Limb (tissue), 2 donors: ENCODE measurements around the gene NFASC.

ENCODE experiments used
- DNase-seq, 2 donors: peaks; one replicate each; pipeline ENCODE4 v3.0.0-alpha.2; 2016; ENCODE audit errors: extremely low spot score in 2 of 2

NFASC gene

GRCh38 chr1:204958317-204959307 lies 88.0 kb downstream of the NFASC start:
- DNase-seq: no peak

GRCh38 chr1:204959374-204959773 lies 88.7 kb downstream of the NFASC start:
- DNase-seq: no peak

- no peak for DNase-seq
Measured at GRCh38 chr1:204959836-204960235, 89.2 kb downstream of the NFASC start.

- no peak for DNase-seq
Measured at GRCh38 chr1:204960306-204961125, 89.9 kb downstream of the NFASC start.

DNA sequence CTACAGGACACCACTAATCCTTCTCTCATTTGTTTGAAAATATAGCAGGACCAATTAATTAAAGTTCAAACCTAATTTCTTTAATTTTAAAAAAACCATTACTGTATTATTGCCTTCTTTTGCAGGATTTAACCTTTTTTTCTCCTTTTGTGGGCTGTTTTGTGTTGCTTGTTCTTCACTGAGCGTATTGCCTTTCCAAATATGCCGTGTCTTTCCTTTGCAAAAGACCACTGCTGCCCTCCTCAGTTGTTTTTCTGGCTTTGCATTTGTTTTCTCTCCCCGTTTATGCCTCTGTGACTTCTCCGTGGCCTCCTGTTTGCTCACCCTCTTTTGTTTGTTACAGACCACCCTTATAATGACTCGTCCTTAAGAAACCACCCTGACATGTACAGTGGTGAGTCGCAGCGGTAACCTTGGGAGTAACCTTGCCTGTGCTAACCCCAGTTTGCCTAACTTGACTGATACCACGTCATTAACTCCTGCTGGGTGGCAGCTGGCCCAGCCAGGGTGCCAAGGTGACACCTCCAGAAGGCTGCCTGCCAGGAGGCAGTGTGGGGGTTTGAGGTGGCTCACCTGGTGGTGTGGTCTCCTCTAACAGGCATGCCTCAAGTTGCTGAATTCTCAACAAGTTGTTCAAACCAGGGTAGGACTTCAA lies 91.2 kb downstream of the NFASC start:
- DNase-seq: no peak

DNA sequence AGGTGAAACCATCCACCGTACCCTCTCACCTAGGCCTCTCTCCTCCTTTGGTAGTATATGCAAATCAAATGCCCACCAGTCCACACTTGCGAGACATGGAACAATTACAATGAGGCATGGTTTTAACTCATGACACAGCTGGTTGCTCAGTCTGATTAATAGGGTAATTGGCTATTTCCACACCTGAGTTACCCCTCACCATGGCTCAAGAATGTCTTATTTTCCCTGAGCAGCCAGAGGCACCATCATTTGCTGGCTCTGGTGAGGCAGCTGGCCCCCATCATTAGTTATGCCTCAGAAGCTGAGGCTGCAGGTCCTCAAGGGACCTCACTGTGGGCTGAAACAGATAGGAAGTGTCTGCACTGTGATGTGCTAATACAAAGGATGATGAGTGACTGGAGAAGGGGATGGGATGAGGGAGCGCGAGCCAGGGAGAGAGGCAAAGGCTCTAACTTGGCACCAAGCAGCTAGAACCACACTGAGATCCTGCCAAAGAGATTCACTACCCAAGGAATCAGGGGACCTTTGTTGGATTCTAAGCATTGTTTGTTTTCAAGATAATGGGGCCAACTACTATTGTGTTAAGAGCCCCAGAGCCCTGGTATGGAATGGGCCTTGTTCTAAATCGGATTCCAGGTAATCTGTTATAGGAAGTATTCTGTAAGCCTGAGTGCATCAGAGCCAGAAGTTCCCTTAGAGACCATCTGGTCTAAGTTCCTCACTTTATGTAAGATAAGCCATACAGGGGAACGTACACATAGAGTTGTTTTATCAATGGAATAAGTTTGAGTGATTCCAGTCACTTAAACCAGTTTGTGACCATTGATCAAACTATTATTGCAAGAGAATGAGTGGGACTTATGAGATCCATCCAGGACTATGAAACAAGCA lies 92.3 kb downstream of the NFASC start:
- no peak for DNase-seq

DNA sequence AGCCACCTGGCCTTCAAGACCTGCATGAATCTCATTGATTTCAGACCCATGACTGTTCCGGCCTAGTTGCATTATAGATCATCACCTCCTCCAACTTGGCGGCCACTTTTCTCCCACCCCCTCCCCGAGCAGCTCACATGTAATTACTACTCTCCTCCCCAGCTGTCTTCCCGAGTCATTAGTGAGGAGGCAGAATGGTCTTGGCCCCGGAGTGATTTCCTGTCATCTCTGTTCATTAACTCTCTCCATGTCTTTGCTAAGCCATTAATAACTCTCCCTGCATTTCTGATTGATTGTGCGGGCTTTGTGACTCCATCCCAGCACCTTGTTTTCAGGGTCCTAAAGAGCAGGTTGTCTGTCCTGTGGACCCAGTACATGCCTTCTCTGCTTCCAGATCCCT lies 96.8 kb downstream of the NFASC start:
- DNase-seq: no peak

DNA sequence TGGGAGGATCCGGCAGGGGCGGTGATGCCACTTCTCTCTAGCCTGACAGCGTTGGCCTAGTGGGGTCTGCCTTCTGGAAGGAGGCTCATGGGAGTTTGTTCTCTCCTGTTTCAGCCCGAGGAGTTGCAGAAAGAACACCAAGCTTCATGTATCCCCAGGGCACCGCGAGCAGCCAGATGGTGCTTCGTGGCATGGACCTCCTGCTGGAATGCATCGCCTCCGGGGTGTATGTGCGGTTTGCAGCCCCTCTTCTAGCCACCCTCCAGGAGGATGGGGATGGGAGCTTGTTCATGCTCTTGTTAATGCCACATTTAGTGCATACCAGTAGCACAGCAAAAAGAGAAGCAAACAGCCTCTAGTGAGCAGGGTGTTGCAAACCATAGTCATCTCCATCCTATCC lies 97.5 kb downstream of the NFASC start:
- DNase-seq: no peak

- DNase-seq: no peak
Measured at GRCh38 chr1:204968951-204969350, 98.3 kb downstream of the NFASC start.

DNA sequence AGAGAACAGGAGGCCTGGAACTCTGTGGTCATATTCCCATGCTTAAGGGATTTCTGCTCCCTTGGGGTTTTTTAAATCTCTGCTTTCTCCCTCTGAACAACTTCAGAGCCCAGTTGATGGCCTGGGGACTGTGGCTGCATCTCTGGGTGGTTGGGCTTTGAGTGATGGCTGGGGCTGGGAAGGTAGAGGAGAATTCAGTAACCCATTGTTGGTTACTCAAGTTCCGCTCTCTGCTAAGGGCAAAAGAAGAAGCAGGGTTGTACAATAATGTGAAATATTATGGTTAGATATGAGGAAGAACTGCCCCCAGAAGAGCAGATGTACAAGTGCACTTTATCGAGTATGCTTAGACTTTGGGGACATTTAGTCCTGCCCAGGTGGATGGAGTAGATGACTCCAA lies 100.3 kb downstream of the NFASC start:
- no peak for DNase-seq

GRCh38 chr1:204971517-204972336 lies 101.1 kb downstream of the NFASC start:
- DNase-seq: no peak

DNA sequence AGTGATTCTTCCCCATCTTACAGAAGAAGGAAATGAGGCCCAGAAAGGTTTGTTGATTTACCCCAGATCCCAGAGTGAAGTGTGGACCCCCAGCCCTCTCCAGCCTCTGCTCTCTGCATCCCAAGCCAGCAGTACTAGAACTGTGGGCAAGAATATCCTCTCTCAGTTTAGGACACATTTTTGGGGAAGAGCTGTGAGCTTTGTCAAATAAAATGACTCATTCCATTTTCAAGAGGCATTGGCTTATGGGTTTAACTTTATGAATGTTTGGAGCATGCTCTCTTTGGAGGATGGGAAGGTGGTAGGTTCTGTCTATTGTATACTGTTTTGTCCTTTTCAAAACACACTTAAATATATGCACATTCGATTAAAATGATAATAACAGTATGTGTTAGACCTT lies 101.8 kb downstream of the NFASC start:
- DNase-seq: no peak

DNA sequence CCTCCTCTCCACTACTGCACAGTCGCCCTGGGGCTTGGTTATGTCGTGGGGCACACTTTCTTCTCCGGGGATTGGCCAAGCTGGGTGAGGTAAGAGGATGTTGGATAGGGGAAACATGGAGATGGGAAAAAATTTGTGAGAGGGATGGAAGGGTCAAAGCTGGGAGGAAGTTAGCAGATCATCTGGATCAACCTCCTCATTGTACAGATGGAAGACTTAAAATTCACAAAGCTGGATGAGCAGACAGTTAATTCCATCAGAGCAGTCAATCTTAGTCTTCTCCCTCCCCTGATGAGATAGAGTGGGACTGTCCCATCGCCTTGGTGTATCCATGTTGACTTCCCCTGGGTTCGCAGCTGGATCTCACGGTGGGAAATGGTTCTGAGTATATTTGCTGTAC lies 102.8 kb downstream of the NFASC start:
- DNase-seq: no peak

DNA sequence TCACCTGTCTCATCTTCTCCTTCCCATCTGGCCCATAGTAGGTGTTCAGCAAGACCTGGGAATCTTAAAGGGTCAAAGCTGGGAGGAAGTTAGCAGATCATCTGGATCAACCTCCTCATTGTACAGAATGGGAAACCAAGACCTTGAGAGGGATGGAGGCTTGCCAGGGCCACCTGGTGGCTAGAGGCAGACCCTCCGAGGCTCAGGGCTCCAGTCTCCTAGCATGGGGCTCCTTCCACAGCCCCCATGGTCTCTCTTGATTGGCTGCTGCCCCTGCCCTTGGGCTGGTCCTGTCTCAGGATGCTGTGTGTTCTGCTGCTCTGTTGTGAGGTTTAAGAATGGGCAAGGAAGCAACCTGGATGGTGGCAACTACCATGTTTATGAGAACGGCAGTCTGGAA lies 103.7 kb downstream of the NFASC start:
- no peak for DNase-seq

DNA sequence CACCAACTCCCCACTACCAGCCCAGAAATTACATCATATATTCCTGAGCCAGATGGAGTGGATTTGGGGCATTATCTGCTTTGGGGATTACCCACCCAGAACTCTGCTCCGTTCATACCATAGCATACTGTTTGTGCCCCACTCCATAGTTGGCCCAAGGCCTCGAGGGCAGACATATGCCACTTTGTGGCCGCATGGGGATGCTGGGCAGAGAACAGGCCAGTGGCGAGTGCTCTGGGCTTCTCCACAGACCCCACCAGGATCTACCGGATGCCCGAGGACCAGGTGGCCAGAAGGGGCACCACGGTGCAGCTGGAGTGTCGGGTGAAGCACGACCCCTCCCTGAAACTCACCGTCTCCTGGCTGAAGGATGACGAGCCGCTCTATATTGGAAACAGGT lies 104.4 kb downstream of the NFASC start:
- no peak for DNase-seq

GRCh38 chr1:204975568-204976235 lies 105.0 kb downstream of the NFASC start:
- DNase-seq: peak; percentile 56 to 81

GRCh38 chr1:204976646-204977045 lies 106.0 kb downstream of the NFASC start:
- no peak for DNase-seq

- DNase-seq: no peak
Measured at GRCh38 chr1:204977318-204977717, 106.7 kb downstream of the NFASC start.

GRCh38 chr1:204978782-204979181 lies 108.1 kb downstream of the NFASC start:
- no peak for DNase-seq
